ENCODE measurements around the gene TMEM213.

GRCh38 chr7:138828302-138828701 lies 30.5 kb downstream of the TMEM213 start:
- TF ChIP-seq EZH2 (IDR thresholded peaks at IDR 0.05; ENCODE audit: low read length, missing control alignments) (no peak), CTCF (conservative IDR thresholded peaks at IDR 0.05 in 1 of 2, IDR thresholded peaks at IDR 0.05 in 1 of 2; ENCODE audit: low read depth in 1 of 2, low read length in 2 of 2) (no peak)
